Esophagus squamous epithelium (tissue), 5 donors: ENCODE data around the gene LARP6. TPM values are rescaled to one million over a fixed set of nuclear protein-coding genes. Genes with fewer than 3 reads are reported as not detected.

ENCODE experiments used
- DNase-seq: peaks from one replicate; lab custom pipeline; 2025; lab: John Stamatoyannopoulos, UW
- H3K27ac ChIP-seq, 4 donors: fragments of 200-600 bp; sonication (generic); one replicate each; pipeline ENCODE4 v1.5.1; 2016 to 2019; ENCODE audit warnings: mild to moderate bottlenecking in 1 of 4
- H3K27me3 ChIP-seq, 4 donors: fragments of 200-600 bp; sonication (generic); 1 replicate in 3 of 4; 2 replicates in 1 of 4; pipeline versions ENCODE4 v1.5.1 to v1.6.0; 2017 to 2021; ENCODE audit warnings: antibody characterized with exemption in 1 of 4
- H3K36me3 ChIP-seq, 3 donors: fragments of 200-600 bp; sonication (generic); one replicate each; pipeline ENCODE4 v1.5.1; 2016 to 2019
- H3K4me1 ChIP-seq, 3 donors: fragments of 200-600 bp; sonication (generic); one replicate each; pipeline ENCODE4 v1.5.1; 2017 to 2019
- H3K4me3 ChIP-seq, 4 donors: fragments of 200-600 bp; sonication (generic); 1 replicate in 3 of 4; 2 replicates in 1 of 4; pipeline ENCODE4 v1.5.1; 2016 to 2019; ENCODE audit warnings: mild to moderate bottlenecking in 2 of 4, moderate library complexity in 1 of 4
- H3K9me3 ChIP-seq, 3 donors: fragments of 200-600 bp; sonication (generic); one replicate each; pipeline ENCODE4 v1.5.1; 2016 to 2019
- CTCF ChIP-seq, 6 experiments: fragments of 450-650 bp in 4 of 6; fragments of 200-600 bp in 2 of 6; sonication (generic) in 2 of 6; IDR thresholded peaks; one replicate each; pipeline ENCODE4 v1.5.1; 2016 to 2019; ENCODE audit warnings: antibody characterized with exemption in 6 of 6, mild to moderate bottlenecking in 4 of 6, moderate library complexity in 4 of 6
- POLR2A ChIP-seq, 4 donors: fragments of 450-650 bp; IDR thresholded peaks; one replicate each; pipeline ENCODE4 v1.6.1; 2017; ENCODE audit warnings: antibody characterized with exemption in 4 of 4, mild to moderate bottlenecking in 4 of 4, moderate library complexity in 3 of 4
- WGBS, 2 donors: methylation state at CpG; one replicate each; pipeline ENCODE4 v1.1.5; 2018; 5-methylcytosine and 5-hydroxymethylcytosine counted together
- intact Hi-C: fragments of 100-400 bp; cut with DNase I; formaldehyde crosslinking; loops from one replicate; pipeline ENCODE4 v1.15.0; 2022
- total RNA-seq, 4 donors: library from RNA; depleted of rRNA; stranded (reverse); fragments of >200 nt; gene quantifications; one replicate each; pipeline ENCODE4 v1.1.0, GENCODE V29; 2016
- donor health status: DM: yes; HTN: yes; CAD: no.

Gene LARP6
- total RNA-seq, 4 donors from 2014 or later: 0.30 to 18.7 (median 2.8) TPM

GRCh38 chr15:70833861-70834765 is 19.8 kb downstream of the LARP6 start:
- Histone ChIP-seq H3K27ac (peak overlapping the region in 3 of 4 donors; percentile 4 to 39 (median 14)), H3K9me3 (no peaks in the 10 kb centered on the region), H3K4me3 (no peak overlapping the region), H3K27me3 (no peaks in the 10 kb centered on the region), H3K36me3 (peaks cover 0 to 21% (median 0%) of the 10 kb centered on the region in 3 donors), H3K4me1 (peaks cover 0 to 11% (median 6%) of the 10 kb centered on the region in 3 donors)
- intact Hi-C loops: no loop called here
- WGBS, 2 donors: 55 to 57% methylated on average over 9 of the region's 9 CpGs
- TF ChIP-seq CTCF (IDR thresholded peaks at IDR 0.05) (no peak), POLR2A (IDR thresholded peaks at IDR 0.05) (no peak)
- no peak for DNase-seq

GRCh38 chr15:70833422-70833821 is 20.5 kb downstream of the LARP6 start:
- Histone ChIP-seq H3K27ac (peak overlapping the region in 2 of 4 donors; percentile 14 to 39), H3K36me3 (peaks cover 0 to 21% (median 0%) of the 10 kb centered on the region in 3 donors), H3K9me3 (no peaks in the 10 kb centered on the region), H3K4me3 (no peak overlapping the region), H3K4me1 (peaks cover 0 to 11% (median 6%) of the 10 kb centered on the region in 3 donors), H3K27me3 (no peaks in the 10 kb centered on the region)
- intact Hi-C loops: no loop called here
- TF ChIP-seq POLR2A (IDR thresholded peaks at IDR 0.05) (no peak), CTCF (IDR thresholded peaks at IDR 0.05) (no peak)
- DNase-seq: no peak
- WGBS, 2 donors: 85 to 89% methylated on average over 3 of the region's 3 CpGs

- 92 to 100% methylated on average over 1 to 15 of the region's 20 CpGs for WGBS, 2 donors
- Histone ChIP-seq H3K9me3 (no peaks in the 10 kb centered on the region), H3K4me3 (no peak overlapping the region), H3K27ac (no peak overlapping the region), H3K4me1 (peaks cover 0 to 12% (median 6%) of the 10 kb centered on the region in 3 donors), H3K36me3 (peaks cover 0 to 21% (median 0%) of the 10 kb centered on the region in 3 donors), H3K27me3 (no peaks in the 10 kb centered on the region)
- DNase-seq: no peak
- intact Hi-C loops: no loop called here
- TF ChIP-seq POLR2A (IDR thresholded peaks at IDR 0.05) (no peak), CTCF (IDR thresholded peaks at IDR 0.05) (no peak)
These were observed 21.8 kb downstream of the LARP6 start for GRCh38 chr15:70832176-70832575.

GRCh38 chr15:70831094-70831911 is 22.7 kb downstream of the LARP6 start:
- Histone ChIP-seq H3K27me3 (no peaks in the 10 kb centered on the region), H3K4me3 (no peak overlapping the region), H3K4me1 (peaks cover 0 to 21% (median 11%) of the 10 kb centered on the region in 3 donors), H3K9me3 (no peaks in the 10 kb centered on the region), H3K36me3 (peaks cover 0 to 21% (median 0%) of the 10 kb centered on the region in 3 donors), H3K27ac (no peak overlapping the region)
- TF ChIP-seq CTCF (IDR thresholded peaks at IDR 0.05) (no peak), POLR2A (IDR thresholded peaks at IDR 0.05) (no peak)
- intact Hi-C loops: no loop called here
- no peak for DNase-seq
- 84 to 92% methylated on average over 5 to 6 of the region's 6 CpGs for WGBS, 2 donors
